ENCODE results near the gene SIX4. TPM values are rescaled to one million over a fixed set of nuclear protein-coding genes. Genes with fewer than 3 reads are reported as not detected.

The SIX4 gene
- polyA plus RNA-seq, 1 experiment, result 4.7 TPM

DNA sequence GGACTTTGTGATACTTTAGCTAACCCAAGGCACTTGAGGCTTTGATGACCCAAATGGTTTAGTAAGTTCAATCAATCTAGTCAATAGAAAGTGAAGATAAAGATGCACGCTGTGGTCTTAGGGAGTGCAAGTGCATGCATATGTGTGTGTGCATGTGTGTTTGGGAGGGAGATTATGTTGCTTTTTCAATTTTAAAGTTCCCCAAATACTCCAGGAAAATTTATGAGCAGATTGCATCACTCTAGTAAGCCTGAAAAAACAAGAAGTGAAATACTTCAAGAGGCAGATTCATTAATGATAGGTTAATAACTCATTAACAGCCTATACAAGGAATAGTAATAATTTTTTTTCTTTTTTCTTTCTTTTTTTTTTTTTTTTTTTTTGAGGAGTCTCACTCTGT lies 62.4 kb downstream of the SIX4 start:
- POLR2A ChIA-PET, result no interaction called here

More for the DNA sequence above, 62.4 kb downstream of the SIX4 start:
- no peak for DNase-seq (ENCODE audit: low read depth)
- no peaks in the 10 kb centered on the region for H3K36me3 ChIP-seq (ENCODE audit: control insufficient read depth, insufficient read depth, low read length)
- CTCF ChIA-PET, result no interaction called here
- H3K4me3 ChIP-seq (ENCODE audit: low read depth, low read length), result no peak overlapping the region
- TF ChIP-seq, protein P1, sequence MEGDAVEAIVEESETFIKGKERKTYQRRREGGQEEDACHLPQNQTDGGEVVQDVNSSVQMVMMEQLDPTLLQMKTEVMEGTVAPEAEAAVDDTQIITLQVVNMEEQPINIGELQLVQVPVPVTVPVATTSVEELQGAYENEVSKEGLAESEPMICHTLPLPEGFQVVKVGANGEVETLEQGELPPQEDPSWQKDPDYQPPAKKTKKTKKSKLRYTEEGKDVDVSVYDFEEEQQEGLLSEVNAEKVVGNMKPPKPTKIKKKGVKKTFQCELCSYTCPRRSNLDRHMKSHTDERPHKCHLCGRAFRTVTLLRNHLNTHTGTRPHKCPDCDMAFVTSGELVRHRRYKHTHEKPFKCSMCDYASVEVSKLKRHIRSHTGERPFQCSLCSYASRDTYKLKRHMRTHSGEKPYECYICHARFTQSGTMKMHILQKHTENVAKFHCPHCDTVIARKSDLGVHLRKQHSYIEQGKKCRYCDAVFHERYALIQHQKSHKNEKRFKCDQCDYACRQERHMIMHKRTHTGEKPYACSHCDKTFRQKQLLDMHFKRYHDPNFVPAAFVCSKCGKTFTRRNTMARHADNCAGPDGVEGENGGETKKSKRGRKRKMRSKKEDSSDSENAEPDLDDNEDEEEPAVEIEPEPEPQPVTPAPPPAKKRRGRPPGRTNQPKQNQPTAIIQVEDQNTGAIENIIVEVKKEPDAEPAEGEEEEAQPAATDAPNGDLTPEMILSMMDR (IDR thresholded peaks at IDR 0.05; ENCODE audit: insufficient read depth, low read depth, low read length), result no peak
- no peaks in the 10 kb centered on the region for H3K27me3 ChIP-seq (ENCODE audit: control insufficient read depth, insufficient read depth, low read length)

Other genes with a start within 250 kb of the SIX4 start
- not detected in 2 replicates for gene C14orf39, start 238.3 kb downstream of the SIX4 start, polyA plus RNA-seq (2011; rRNA removed)
- not detected in 2 replicates for gene SIX6, start 215.2 kb downstream of the SIX4 start, polyA plus RNA-seq (2011; rRNA removed)
- gene SIX1, start 74.9 kb downstream of the SIX4 start, polyA plus RNA-seq (2011; rRNA removed), result 3.2 and 6.1 TPM in 2 replicates
- 30.8 and 51.8 TPM in 2 replicates for gene MNAT1, start 10.4 kb upstream of the SIX4 start, polyA plus RNA-seq (2011; rRNA removed)